Natural killer cell (primary cell): ENCODE data around the gene UHMK1. TPM values are rescaled to one million over a fixed set of nuclear protein-coding genes. Genes with fewer than 3 reads are reported as not detected.

Experiments
- ATAC-seq, 3 donors: fragments of 150-1000 bp in 2 of 3; fragments of 200-7000 bp in 1 of 3; cut with Tn5 transposase; 1 replicate in 1 of 3; 2 replicates in 2 of 3; pipeline ENCODE4 v1.10.0; 2021; ENCODE audit warnings: mild to moderate bottlenecking in 2 of 3, moderate library complexity in 2 of 3
- DNase-seq, 2 donors: peaks; one replicate each; pipeline versions ENCODE4 v3.0.0 to v3.0.0-alpha.2; 2013 to 2021; ENCODE audit warnings: mixed read lengths in 1 of 2
- H3K27ac ChIP-seq: one replicate; pipeline ENCODE4 v1.5.1; 2013; ENCODE audit warnings: mild to moderate bottlenecking, low read length
- H3K27me3 ChIP-seq: one replicate; pipeline ENCODE4 v1.6.1; 2013; ENCODE audit warnings: low read length; ENCODE audit not compliant: control insufficient read depth, insufficient read depth
- H3K36me3 ChIP-seq: one replicate; pipeline ENCODE4 v1.6.1; 2013; ENCODE audit warnings: low read length; ENCODE audit not compliant: control insufficient read depth, insufficient read depth
- H3K4me1 ChIP-seq: one replicate; pipeline ENCODE4 v1.6.1; 2013; ENCODE audit warnings: low read length; ENCODE audit not compliant: control insufficient read depth, insufficient read depth
- H3K4me3 ChIP-seq: one replicate; pipeline ENCODE4 v1.5.1; 2013; ENCODE audit warnings: low read length
- H3K9me3 ChIP-seq: one replicate; pipeline ENCODE4 v1.6.1; 2013; ENCODE audit warnings: low read length; ENCODE audit not compliant: control insufficient read depth, insufficient read depth
- H3K27ac Mint-ChIP-seq, 2 donors: one replicate each; pipeline ENCODE4 v1.8.0; 2022; ENCODE audit warnings: mild to moderate bottlenecking in 2 of 2, mixed read lengths in 2 of 2, moderate library complexity in 1 of 2
- H3K27me3 Mint-ChIP-seq, 2 donors: one replicate each; pipeline ENCODE4 v1.8.0; 2022; ENCODE audit warnings: low read depth in 2 of 2, mixed read lengths in 2 of 2
- H3K36me3 Mint-ChIP-seq: one replicate; pipeline ENCODE4 v1.8.0; 2022; ENCODE audit warnings: mixed read lengths
- H3K4me1 Mint-ChIP-seq, 2 donors: one replicate each; pipeline ENCODE4 v1.8.0; 2022; ENCODE audit warnings: mixed read lengths in 2 of 2
- H3K4me3 Mint-ChIP-seq: one replicate; pipeline ENCODE4 v1.8.0; 2022; ENCODE audit warnings: mild to moderate bottlenecking, moderate library complexity, mixed read lengths
- H3K9me3 Mint-ChIP-seq, 2 donors: one replicate each; pipeline ENCODE4 v1.8.0; 2022; ENCODE audit warnings: mixed read lengths in 2 of 2
- CTCF ChIP-seq: fragments of 200-600 bp; IDR thresholded peaks from one replicate; pipeline ENCODE4 v1.8.0; 2022; ENCODE audit warnings: antibody characterized with exemption
- WGBS: methylation state at CpG from one replicate; pipeline ENCODE4 v1.1.7; 2013; ENCODE audit warnings: missing lambda C conversion rate; ENCODE audit not compliant: insufficient coverage; 5-methylcytosine and 5-hydroxymethylcytosine counted together
- intact Hi-C: fragments of 100-400 bp; cut with micrococcal nuclease; formaldehyde crosslinking; loops from one replicate; pipeline ENCODE4 v1.14.2; 2022
- total RNA-seq, 4 donors: library from RNA; stranded (reverse); fragments of 120-200 nt in 1 of 4; gene quantifications; one replicate each; pipeline versions ENCODE4 v1.2.3 to v1.2.4, GENCODE V29; 2013 to 2022

The UHMK1 gene
- total RNA-seq, 3 donors from 2014 or later (not counting 1 experiment from before 2014, with no cell fraction given): 87.7 to 100 (median 99.1) TPM

GRCh38 chr1:162571696-162572095 lies 74.1 kb downstream of the UHMK1 start:
- ATAC-seq (no peak), DNase-seq (no peak)
- Mint-ChIP-seq H3K36me3 (peaks cover 14% of the 10 kb centered on the region), H3K4me3 (no peak overlapping the region), H3K27me3 (no peaks in the 10 kb centered on the region), H3K4me1 (peaks cover 32 to 33% of the 10 kb centered on the region in 2 donors), H3K9me3 (no peaks in the 10 kb centered on the region), H3K27ac (peak overlapping the region in 1 of 2 donors; percentile 10)
- TF ChIP-seq CTCF: no peak
- H3K4me1 ChIP-seq: no peaks in the 10 kb centered on the region
- 100% methylated on average over 1 of the region's 1 CpG for WGBS
- H3K36me3 ChIP-seq: peaks cover 2% of the 10 kb centered on the region
- H3K4me3 ChIP-seq: no peak overlapping the region
- intact Hi-C loops: no loop called here
- H3K27me3 ChIP-seq: no peaks in the 10 kb centered on the region
- no peak overlapping the region for H3K27ac ChIP-seq
- H3K9me3 ChIP-seq: no peaks in the 10 kb centered on the region

- Mint-ChIP-seq H3K4me1 (peaks cover 25 to 27% of the 10 kb centered on the region in 2 donors), H3K36me3 (peaks cover 11% of the 10 kb centered on the region), H3K9me3 (no peaks in the 10 kb centered on the region), H3K27ac (peak overlapping the region in 1 of 2 donors; percentile 53), H3K4me3 (no peak overlapping the region), H3K27me3 (no peaks in the 10 kb centered on the region)
- ATAC-seq: no peak
- WGBS: no CpG with 5 or more reads among the region's 1 CpG
- intact Hi-C loops: no loop called here
- H3K4me1 ChIP-seq: no peaks in the 10 kb centered on the region
- no peaks in the 10 kb centered on the region for H3K27me3 ChIP-seq
- no peaks in the 10 kb centered on the region for H3K9me3 ChIP-seq
- peaks cover 6% of the 10 kb centered on the region for H3K36me3 ChIP-seq
- TF ChIP-seq CTCF: no peak
- H3K4me3 ChIP-seq: no peak overlapping the region
- no peak for DNase-seq
- no peak overlapping the region for H3K27ac ChIP-seq
These were observed 75.5 kb downstream of the UHMK1 start for GRCh38 chr1:162573136-162573535.

- no peak overlapping the region for H3K4me3 ChIP-seq
- no peak for DNase-seq
- no peaks in the 10 kb centered on the region for H3K4me1 ChIP-seq
- no peaks in the 10 kb centered on the region for H3K9me3 ChIP-seq
- TF ChIP-seq CTCF: no peak
- ATAC-seq: no peak
- intact Hi-C loops: no loop called here
- Mint-ChIP-seq H3K4me3 (no peak overlapping the region), H3K9me3 (no peaks in the 10 kb centered on the region), H3K4me1 (peaks cover 10 to 11% of the 10 kb centered on the region in 2 donors), H3K27ac (no peak overlapping the region), H3K36me3 (peaks cover 14% of the 10 kb centered on the region), H3K27me3 (no peaks in the 10 kb centered on the region)
- H3K27me3 ChIP-seq: no peaks in the 10 kb centered on the region
- H3K27ac ChIP-seq: no peak overlapping the region
- 91% methylated on average over 4 of the region's 4 CpGs for WGBS
- H3K36me3 ChIP-seq: peaks cover 18% of the 10 kb centered on the region
These were observed 80.6 kb downstream of the UHMK1 start for GRCh38 chr1:162578071-162578700.

- no peak for TF ChIP-seq CTCF
- H3K4me3 Mint-ChIP-seq: no peak overlapping the region
- intact Hi-C loops: no loop called here
- no peaks in the 10 kb centered on the region for H3K9me3 ChIP-seq
- peaks cover 7 to 8% of the 10 kb centered on the region in 2 donors for H3K4me1 Mint-ChIP-seq
- peaks cover 19% of the 10 kb centered on the region for H3K36me3 ChIP-seq
- H3K27me3 Mint-ChIP-seq: no peaks in the 10 kb centered on the region
- H3K9me3 Mint-ChIP-seq: no peaks in the 10 kb centered on the region
- 100% methylated on average over 1 of the region's 1 CpG for WGBS
- H3K27me3 ChIP-seq: no peaks in the 10 kb centered on the region
- no peaks in the 10 kb centered on the region for H3K4me1 ChIP-seq
- no peak overlapping the region for H3K27ac Mint-ChIP-seq
- H3K36me3 Mint-ChIP-seq: peaks cover 14% of the 10 kb centered on the region
- H3K4me3 ChIP-seq: no peak overlapping the region
- no peak overlapping the region for H3K27ac ChIP-seq
- DNase-seq (no peak), ATAC-seq (no peak)
These were observed 81.3 kb downstream of the UHMK1 start for GRCh38 chr1:162578936-162579335.
